GM18907 (cell line): ENCODE measurements around the gene ZNF740.

ENCODE experiments used
- ATAC-seq: cut with Tn5 transposase; IDR thresholded peaks from one replicate; pipeline ENCODE4 v1.9.1; 2021; ENCODE audit warnings: mild to moderate bottlenecking, moderate library complexity; ENCODE audit not compliant: unreplicated experiment

ZNF740 gene

DNA sequence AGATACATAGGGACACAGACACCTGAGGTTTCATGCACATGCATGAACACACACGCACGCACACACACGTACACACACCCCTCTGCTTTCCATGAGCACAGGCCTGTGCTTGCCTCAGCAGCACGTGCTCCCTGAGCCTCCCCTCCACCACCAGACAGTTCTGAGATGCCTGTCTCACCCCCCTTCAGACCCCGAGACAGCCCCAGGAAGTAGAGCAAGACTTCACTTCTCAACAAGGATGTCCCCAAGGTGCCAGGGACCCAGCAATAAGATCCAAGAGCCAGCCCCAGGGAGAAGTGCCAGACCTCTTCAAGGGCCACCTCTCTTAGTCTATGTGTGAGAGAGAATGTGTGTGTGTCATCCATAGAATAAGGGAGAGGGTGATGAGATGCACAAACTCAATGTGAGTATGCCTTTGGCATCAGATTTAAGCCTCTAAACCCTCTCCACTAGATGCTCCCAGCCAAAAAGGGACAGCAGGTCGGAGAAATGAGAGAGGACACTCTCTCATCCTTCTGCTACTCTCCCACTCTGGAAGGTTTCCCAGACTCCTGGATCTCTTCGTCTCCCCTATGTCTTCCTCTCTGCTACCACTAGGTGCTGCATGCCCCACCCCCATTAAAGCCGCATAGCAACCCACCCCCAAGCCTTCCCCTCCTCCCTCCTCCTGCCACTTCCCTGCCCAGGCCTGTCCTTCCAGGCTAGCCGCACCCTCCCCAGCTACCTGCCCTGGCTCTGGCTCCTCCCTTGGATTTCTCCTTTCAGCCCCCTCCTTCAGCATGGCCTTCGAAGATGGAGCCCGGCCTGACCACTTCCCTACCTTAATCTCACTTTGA lies 43.8 kb downstream of the ZNF740 start:
- ATAC-seq, result no peak

DNA sequence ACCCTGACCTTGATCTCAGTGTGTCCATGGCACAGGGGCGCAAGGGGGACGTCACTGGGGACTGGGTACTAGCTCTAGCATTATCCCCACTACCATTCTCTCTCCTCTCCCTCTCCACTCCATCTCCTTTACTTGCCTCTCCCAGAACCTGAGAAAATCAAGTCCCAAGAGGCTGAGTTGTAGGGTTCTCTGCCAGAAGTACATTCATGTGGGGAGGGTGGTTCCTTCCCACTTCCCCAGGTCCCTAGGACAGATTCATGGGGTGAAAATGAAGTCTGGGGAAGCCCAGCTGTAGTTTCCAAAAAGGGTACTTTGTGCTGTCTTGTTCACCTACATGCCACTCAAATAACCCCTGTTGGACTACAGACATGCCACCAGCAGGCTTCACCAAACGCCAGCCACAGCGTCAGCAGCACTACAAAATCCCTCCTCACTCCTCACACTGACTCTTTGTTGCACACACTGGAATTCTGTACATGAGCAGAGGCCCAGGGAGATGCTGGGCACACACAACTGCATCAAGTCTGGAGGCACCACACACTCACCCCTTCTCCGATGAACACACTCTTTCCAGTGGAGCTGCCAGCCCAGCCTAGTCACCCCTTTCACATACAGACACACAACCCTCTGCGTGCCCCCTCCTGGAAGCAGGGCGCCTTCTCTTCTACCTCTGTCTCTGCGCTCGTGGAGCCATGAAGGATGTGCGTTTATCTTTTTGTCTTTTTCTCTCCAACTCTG lies 44.5 kb downstream of the ZNF740 start:
- ATAC-seq, result no peak

- no peak for ATAC-seq
These were observed 45.3 kb downstream of the ZNF740 start for GRCh38 chr12:53225635-53226424.

- no peak for ATAC-seq
These were observed 46.3 kb downstream of the ZNF740 start for GRCh38 chr12:53226815-53227214.

DNA sequence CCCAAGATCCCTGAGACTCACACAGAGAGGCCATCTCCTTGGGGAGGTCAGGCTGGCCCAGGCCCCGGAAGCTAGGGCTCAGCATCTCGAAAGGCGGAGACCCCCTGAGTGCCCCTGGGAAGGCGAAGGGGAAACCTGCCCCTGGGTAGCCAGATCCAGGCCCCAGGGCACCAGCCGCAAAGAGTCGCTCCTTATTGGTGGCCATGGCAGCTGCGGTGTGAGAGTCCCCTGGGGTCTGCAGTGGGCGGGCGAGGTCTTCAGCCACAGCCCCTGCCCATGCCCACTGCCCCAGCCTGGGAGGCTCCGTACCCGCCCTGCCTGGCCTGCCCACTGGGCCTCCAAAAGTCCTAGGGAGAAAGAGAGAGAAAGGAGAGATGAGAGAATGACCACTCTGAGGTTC lies 46.8 kb downstream of the ZNF740 start:
- ATAC-seq, result no peak

DNA sequence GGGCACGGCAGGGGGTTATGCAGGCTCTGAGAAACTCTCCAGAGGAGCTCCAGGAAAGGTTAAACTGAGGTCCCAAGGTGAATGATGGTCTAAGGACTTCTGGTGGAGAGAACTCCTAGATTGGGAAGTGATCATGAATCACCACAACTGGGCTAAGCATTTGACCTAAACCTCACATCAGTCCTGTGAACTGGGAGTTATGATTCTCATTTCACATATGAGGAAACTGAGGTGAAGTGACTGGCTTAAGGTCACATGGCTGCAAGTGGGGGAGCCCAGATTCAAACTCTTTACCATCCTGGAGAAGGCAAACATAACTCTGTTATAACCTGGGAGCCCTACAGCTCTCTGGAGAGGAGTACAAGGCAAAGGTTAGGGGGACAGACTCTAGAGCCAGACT lies 47.3 kb downstream of the ZNF740 start:
- ATAC-seq, result no peak

DNA sequence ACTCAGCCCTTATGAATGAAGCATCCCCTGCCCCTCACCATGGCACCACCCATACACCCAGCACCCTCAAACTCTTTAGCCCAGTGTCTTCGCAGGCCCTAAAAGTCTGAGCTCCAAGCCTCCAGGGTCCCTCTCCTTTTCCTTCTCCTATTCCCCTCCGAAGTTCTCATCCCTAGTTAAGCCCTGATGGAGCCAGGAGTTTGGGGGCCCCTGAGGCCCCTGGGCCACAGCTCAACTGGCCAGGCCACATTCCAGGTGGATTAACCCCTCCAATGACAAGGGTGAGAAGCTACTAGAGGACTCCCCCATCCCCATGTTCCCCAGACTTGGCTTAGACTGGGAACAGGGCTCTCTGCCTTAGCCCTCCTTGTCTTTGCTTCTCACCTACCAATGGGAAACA lies 48.9 kb downstream of the ZNF740 start:
- ATAC-seq, result no peak

DNA sequence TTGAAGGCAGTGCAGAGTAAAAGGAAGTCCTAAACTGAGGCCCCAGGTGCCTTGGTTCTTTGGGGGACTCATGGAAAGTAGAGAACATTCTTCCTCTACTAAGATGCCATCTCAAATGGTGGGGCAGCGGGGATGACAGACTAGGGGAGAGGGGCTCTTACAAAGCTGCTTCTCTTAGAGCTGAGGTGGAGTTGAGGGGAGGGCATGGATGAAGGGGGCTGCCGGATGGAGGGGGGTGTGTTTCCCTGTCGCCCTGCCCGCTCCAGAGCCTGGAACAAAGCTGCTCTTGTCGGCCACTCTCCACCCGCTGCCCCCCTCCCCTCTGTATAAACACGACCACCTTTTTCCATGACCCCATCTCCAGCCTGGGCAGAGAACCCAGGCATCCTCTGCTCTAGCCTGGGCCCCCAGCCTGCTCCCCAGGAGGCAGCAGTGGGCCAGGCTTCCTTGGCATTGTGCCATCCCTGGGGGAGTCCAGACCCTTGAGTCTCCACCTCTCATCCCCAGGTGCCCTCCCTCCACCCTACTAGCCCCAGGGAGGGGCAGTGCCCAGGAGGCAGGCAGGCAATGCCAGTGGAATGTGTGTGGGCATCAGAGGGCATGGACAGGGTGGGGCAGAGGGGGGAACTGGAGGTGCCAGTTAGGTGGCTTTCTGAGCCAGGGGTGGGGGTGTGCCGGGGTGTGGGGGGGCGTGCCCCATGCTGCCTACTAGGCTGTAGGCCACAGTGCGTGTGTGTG lies 49.8 kb downstream of the ZNF740 start:
- no peak for ATAC-seq

GRCh38 chr12:53231671-53231920 lies 51.1 kb downstream of the ZNF740 start:
- ATAC-seq, result no peak

- ATAC-seq, result no peak
These were observed 51.6 kb downstream of the ZNF740 start, which contains the start of gene RARG for GRCh38 chr12:53231921-53232645. Gene RARG (minus strand): TSS chr12:53232209. CDS start chr12:53227545, 4,664 bp downstream.

GRCh38 chr12:53232646-53233461 lies 52.3 kb downstream of the ZNF740 start:
- ATAC-seq, result no peak

DNA sequence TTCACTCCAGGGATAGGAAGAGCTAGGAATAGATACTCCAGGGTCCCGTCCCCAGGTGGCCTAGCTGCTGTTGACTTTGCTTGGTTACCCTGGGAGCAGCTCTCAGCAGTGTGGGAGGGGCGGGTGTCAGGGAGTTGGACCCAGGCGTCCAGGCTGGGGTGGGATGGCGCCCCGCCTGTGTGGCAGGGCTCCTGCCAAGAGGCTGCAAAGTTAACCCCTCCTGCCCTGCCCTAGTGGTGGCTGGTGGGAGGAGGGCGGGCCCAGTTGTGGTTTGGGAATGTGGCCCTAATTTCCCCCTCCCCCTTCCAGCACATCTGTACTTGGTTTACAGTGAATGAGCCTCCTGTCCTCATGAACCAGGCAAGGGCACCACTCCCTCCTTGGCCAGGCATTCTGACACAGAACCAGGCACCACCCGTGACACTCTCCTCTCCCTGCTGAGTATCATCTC lies 53.2 kb downstream of the ZNF740 start:
- ATAC-seq, result no peak

- no peak for ATAC-seq
These were observed 53.9 kb downstream of the ZNF740 start for GRCh38 chr12:53234271-53234914.

- ATAC-seq, result no peak
These were observed 54.6 kb downstream of the ZNF740 start for GRCh38 chr12:53235164-53235563.

- no peak for ATAC-seq
These were observed 55.4 kb downstream of the ZNF740 start for GRCh38 chr12:53235742-53236442.

DNA sequence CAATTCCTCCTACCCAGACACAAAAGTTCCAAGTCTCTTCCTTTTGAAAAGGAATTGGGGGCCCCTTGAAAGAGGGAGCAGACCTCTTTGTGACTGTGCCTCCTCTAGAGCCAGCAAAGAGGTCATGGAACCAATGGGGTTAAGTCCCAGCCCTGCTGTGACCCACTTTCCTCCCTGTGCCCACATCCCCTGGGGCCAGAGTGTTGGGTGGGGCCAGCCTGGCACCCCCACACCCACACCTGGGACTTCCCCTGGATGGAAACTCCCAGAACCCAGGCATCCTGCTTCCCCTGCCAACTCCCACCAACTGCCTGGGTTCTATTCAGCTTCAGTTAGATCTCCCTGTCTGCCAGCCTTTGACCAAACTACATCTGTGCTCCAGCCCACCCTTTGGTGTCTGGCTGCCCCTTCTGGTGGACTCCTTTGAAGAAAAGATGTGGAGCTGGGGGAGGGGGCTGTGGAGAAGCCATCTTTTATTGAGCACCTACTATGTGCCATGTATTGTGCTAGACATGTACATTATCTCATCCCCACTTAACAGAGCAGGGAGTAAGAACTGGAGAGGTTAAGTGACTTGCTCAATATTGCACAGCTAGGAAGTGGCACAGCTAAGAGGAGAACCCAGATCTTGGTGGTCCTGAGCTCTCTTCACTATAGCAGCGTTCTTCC lies 56.1 kb downstream of the ZNF740 start:
- ATAC-seq, result no peak

DNA sequence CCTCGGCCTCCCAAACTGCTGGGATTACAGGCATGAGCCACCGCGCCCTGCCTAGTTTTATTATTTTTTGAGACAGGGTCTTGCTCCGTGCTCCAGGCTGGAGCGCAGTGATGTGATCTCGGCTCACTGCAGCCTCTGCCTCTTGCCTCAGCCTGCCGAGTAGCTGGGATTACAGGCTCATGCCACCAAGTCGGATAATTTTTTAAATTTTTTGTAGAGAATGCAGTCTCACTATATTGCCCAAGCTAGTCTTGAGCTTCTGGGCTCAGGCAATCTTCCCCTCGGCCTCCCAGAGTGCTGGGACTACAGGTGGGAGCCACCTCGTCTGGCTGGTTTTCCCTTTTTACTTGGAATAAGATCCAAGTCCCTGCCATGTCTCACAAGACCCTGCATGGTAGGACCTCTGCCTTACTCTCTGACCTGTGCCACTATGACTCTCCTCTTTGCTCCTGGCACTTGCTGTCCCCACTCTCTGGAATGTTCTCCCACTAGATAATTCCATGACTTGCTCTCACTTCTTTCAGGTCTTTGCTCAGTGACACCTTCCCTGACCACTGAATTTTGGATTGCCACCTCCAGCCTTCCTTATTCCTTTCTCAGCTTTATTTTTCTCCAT lies 59.2 kb downstream of the ZNF740 start:
- ATAC-seq, result no peak
